A549 (cell line): Measurements from ENCODE around the gene CD3E.

Experiments used
- JUN ChIP-seq, 2 experiments: fragments of >200 bp; sonication (Bioruptor Twin); formaldehyde crosslinking; IDR thresholded peaks; 2 replicates in 1 of 2; 3 replicates in 1 of 2; pipeline ENCODE4 v1.6.1; 2016 to 2017
- POLR2AphosphoS2 ChIP-seq: conservative IDR thresholded peaks from 2 replicates; pipeline ENCODE4 v1.6.1; 2012; ENCODE audit warnings: low read length, improper control_type of control experiment, inconsistent platforms
- TF ChIP-seq, protein P1 (sequence below): fragments of >200 bp; sonication (Bioruptor Twin); formaldehyde crosslinking; IDR thresholded peaks from 3 replicates; pipeline ENCODE4 v1.6.1; 2016
- TF ChIP-seq, protein P2 (sequence below): fragments of >200 bp; sonication (Bioruptor Twin); formaldehyde crosslinking; IDR thresholded peaks from 3 replicates; pipeline ENCODE4 v1.5.1; 2016

DNA sequence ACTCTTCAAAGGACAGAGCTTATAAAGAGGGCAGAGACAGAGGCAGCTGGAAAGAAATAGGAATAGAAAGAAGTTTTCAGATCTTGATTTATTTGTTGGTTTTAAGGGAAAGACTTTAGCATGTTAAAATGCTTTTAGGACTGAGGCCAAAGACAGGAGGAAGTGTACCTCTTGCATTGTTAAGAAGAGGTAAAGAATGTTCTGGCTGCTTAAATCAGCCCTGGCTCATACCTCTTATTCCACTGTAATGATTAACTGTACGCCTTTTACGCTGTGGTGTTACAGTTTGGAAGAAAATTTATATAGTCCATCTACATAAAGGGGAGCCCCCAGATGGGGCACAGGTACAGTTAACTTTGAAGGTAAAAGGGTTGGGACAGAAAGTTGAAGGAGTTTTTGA, 30.3 kb upstream of the CD3E start:
- TF ChIP-seq, protein P1, sequence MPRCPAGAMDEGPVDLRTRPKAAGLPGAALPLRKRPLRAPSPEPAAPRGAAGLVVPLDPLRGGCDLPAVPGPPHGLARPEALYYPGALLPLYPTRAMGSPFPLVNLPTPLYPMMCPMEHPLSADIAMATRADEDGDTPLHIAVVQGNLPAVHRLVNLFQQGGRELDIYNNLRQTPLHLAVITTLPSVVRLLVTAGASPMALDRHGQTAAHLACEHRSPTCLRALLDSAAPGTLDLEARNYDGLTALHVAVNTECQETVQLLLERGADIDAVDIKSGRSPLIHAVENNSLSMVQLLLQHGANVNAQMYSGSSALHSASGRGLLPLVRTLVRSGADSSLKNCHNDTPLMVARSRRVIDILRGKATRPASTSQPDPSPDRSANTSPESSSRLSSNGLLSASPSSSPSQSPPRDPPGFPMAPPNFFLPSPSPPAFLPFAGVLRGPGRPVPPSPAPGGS = no peak
- no peak for TF ChIP-seq JUN (IDR thresholded peaks at IDR 0.05)
- TF ChIP-seq, protein P2, sequence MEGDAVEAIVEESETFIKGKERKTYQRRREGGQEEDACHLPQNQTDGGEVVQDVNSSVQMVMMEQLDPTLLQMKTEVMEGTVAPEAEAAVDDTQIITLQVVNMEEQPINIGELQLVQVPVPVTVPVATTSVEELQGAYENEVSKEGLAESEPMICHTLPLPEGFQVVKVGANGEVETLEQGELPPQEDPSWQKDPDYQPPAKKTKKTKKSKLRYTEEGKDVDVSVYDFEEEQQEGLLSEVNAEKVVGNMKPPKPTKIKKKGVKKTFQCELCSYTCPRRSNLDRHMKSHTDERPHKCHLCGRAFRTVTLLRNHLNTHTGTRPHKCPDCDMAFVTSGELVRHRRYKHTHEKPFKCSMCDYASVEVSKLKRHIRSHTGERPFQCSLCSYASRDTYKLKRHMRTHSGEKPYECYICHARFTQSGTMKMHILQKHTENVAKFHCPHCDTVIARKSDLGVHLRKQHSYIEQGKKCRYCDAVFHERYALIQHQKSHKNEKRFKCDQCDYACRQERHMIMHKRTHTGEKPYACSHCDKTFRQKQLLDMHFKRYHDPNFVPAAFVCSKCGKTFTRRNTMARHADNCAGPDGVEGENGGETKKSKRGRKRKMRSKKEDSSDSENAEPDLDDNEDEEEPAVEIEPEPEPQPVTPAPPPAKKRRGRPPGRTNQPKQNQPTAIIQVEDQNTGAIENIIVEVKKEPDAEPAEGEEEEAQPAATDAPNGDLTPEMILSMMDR = no peak
- TF ChIP-seq POLR2AphosphoS2 = no peak
